NOMO-1 treated with DMSO at 0.1 percent for 48 hours (cell line): Measurements from ENCODE around the gene GET4.
A peak's percentile ranks its signal among the peaks of the same experiment; 100 is the strongest.

Source experiments
- DNase-seq: peaks from one replicate; lab custom pipeline; 2025; ENCODE audit not compliant: unreplicated experiment; lab: John Stamatoyannopoulos, UW

The GET4 gene

GRCh38 chr7:898855-899681, 22.7 kb downstream of the GET4 start:
- DNase-seq: no peak

GRCh38 chr7:899806-900205, 23.5 kb downstream of the GET4 start:
- DNase-seq: no peak

GRCh38 chr7:900331-901040, 24.1 kb downstream of the GET4 start:
- DNase-seq: no peak

- no peak for DNase-seq
Measured at GRCh38 chr7:901041-901387, 24.7 kb downstream of the GET4 start.

- peak; percentile 54 for DNase-seq
Measured at GRCh38 chr7:901388-902154, 25.2 kb downstream of the GET4 start.

GRCh38 chr7:902996-903395, 26.6 kb downstream of the GET4 start:
- DNase-seq: no peak

- DNase-seq: no peak
Measured at GRCh38 chr7:903921-904755, 27.8 kb downstream of the GET4 start.

GRCh38 chr7:904847-905246, 28.5 kb downstream of the GET4 start:
- no peak for DNase-seq

GRCh38 chr7:906776-907157, 30.4 kb downstream of the GET4 start:
- no peak for DNase-seq

GRCh38 chr7:907158-907980, 31.0 kb downstream of the GET4 start:
- no peak for DNase-seq

- DNase-seq: no peak
Measured at GRCh38 chr7:908159-908581, 31.8 kb downstream of the GET4 start.

- peak; percentile 65 for DNase-seq
Measured at GRCh38 chr7:908591-909357, 32.4 kb downstream of the GET4 start.

- peak; percentile 90 for DNase-seq
Measured at GRCh38 chr7:909358-910329, 33.3 kb downstream of the GET4 start.

- no peak for DNase-seq
Measured at GRCh38 chr7:910441-910861, 34.1 kb downstream of the GET4 start.

GRCh38 chr7:910931-911431, 34.6 kb downstream of the GET4 start:
- DNase-seq: no peak

GRCh38 chr7:911791-912480, 35.6 kb downstream of the GET4 start:
- DNase-seq: no peak
